Spinal cord (tissue), 10 donors: Measurements from ENCODE around the gene AGAP2. TPM values are rescaled to one million over a fixed set of nuclear protein-coding genes. Genes with fewer than 3 reads are reported as not detected.

Experiments
- DNase-seq, 6 donors: peaks; one replicate each; pipeline versions ENCODE4 v3.0.0 to v3.0.0-alpha.2; 2013 to 2015; ENCODE audit warnings: low spot score in 6 of 6, low read depth in 4 of 6
- H3K27ac ChIP-seq: one replicate; pipeline ENCODE4 v1.5.1; 2013; ENCODE audit warnings: low read depth, low read length, control low read depth
- H3K27me3 ChIP-seq: one replicate; pipeline ENCODE4 v1.6.1; 2013; ENCODE audit warnings: low read length; ENCODE audit not compliant: control insufficient read depth, insufficient read depth
- H3K36me3 ChIP-seq: one replicate; pipeline ENCODE4 v1.6.1; 2013; ENCODE audit warnings: low read length; ENCODE audit not compliant: control insufficient read depth, insufficient read depth
- H3K4me1 ChIP-seq: one replicate; pipeline ENCODE4 v1.6.1; 2013; ENCODE audit warnings: low read length; ENCODE audit not compliant: control insufficient read depth, insufficient read depth
- H3K4me3 ChIP-seq: one replicate; pipeline ENCODE4 v1.5.1; 2013; ENCODE audit warnings: low read depth, low read length, control low read depth
- H3K9me3 ChIP-seq: one replicate; pipeline ENCODE4 v1.6.1; 2013; ENCODE audit warnings: low read length; ENCODE audit not compliant: control insufficient read depth, insufficient read depth
- WGBS: methylation state at CpG from one replicate; pipeline ENCODE4 v1.1.5; 2013; ENCODE audit warnings: missing lambda C conversion rate; ENCODE audit not compliant: insufficient coverage; 5-methylcytosine and 5-hydroxymethylcytosine counted together
- polyA plus RNA-seq, 2 donors: library from polyadenylated mRNA; unstranded; fragments of 120-200 nt; gene quantifications; one replicate each; pipeline ENCODE4 v1.2.1, GENCODE V29; 2013; ENCODE audit not compliant: insufficient read length in 2 of 2
- total RNA-seq, 2 donors: library from RNA; depleted of rRNA in 1 of 2; stranded (reverse); fragments of 120-200 nt in 1 of 2; fragments of >200 nt in 1 of 2; gene quantifications; one replicate each; pipeline versions ENCODE4 v1.2.3 to v1.2.4, GENCODE V29; 2013 to 2014
- donor health status: healthy.

Gene AGAP2
- total and polyA plus RNA-seq, 4 donors = 13.0 to 120 (median 68.3) TPM

- Histone ChIP-seq H3K27me3 (no peaks in the 10 kb centered on the region), H3K27ac (no peak overlapping the region), H3K4me1 (peaks cover 23% of the 10 kb centered on the region), H3K9me3 (no peaks in the 10 kb centered on the region), H3K36me3 (peaks cover 32% of the 10 kb centered on the region), H3K4me3 (peak overlapping the region; percentile 46)
- DNase-seq = no peak
- 2% methylated on average over 19 of the region's 34 CpGs for WGBS
Measured at GRCh38 chr12:57755194-57755453, 16.6 kb upstream of the AGAP2 start.

DNA sequence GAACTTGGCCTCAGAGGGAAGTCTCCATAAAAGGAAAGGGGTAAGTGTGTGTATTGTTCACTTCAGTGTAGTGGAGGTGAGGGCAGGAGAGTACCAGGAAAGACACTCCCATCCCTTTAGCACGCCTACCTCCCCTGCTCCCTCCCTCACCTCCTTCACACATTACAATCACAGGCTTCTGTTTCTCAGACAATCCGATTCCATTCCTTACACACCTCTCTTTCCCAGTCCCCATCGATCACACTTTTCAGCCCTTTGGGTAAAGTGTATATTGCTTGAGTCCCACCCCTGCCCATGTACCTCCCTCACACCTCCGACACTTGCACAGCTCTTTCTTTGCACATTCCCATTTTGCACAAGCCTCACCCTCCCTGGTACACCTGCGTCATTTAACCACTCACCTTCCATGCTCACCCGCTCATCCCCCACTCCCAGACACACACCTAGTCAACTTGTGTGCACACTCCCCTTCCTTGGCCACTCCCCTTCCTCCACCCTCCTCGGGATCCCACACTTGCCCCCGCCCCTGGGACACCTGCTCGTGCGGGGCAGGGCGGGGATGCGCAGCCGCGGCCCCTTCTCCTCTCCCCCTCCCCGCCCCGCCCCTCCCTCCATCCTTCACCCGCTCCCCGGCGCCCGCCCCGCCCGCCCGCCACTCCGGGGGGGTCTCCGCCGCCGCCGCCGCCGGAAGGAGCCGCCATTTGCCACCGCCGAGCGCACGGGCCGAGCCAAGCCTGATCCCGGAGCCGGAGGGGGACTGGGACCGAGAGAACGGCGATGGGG is 16.1 kb upstream of the AGAP2 start, which contains the start of gene MARCHF9:
MARCHF9 (plus strand) TSS at position 693 of the 783 bp plus-strand sequence. CDS start 426 bp downstream, outside the sequence.
- DNase-seq = peak in 2 of 6 donors; percentile 82 to 94
- H3K27ac ChIP-seq = no peak within 1 kb of the TSS
- WGBS = under 1% methylated on average over 29 of the region's 41 CpGs

GRCh38 chr12:57753756-57754337 is 15.3 kb upstream of the AGAP2 start:
- no peak for DNase-seq
- WGBS = 14% methylated on average over 1 of the region's 1 CpG
- Histone ChIP-seq H3K9me3 (no peaks in the 10 kb centered on the region), H3K36me3 (peaks cover 39% of the 10 kb centered on the region), H3K4me3 (peak overlapping the region; percentile 46), H3K4me1 (peaks cover 23% of the 10 kb centered on the region), H3K27ac (no peak overlapping the region), H3K27me3 (no peaks in the 10 kb centered on the region)

More for the DNA sequence above, 16.1 kb upstream of the AGAP2 start, which contains the start of gene MARCHF9:
- H3K27me3 ChIP-seq = no peaks in the 10 kb centered on the region
- peaks cover 23% of the 10 kb centered on the region for H3K4me1 ChIP-seq
- peaks cover 36% of the 10 kb centered on the region for H3K36me3 ChIP-seq
- H3K9me3 ChIP-seq = no peaks in the 10 kb centered on the region
- peak within 1 kb of the TSS; percentile 46 for H3K4me3 ChIP-seq

DNA sequence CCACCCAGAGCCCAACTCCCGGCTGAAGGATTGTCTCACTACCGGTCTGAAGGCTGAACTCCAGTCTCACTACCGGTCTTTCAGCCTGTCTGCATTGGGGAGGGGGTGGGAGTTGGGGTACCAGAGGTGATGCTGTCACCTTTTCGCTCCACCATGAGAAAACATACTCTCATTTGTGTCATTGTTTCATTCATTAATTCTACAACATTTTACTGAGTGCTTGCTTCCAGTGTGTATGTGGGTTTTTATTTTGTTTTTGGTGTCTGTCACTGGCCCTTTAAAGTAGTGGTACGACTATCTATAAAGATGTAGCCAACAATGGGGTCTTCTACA is 14.1 kb upstream of the AGAP2 start:
- Histone ChIP-seq H3K27me3 (no peaks in the 10 kb centered on the region), H3K4me1 (peaks cover 23% of the 10 kb centered on the region), H3K27ac (peak overlapping the region; percentile 80), H3K9me3 (no peaks in the 10 kb centered on the region), H3K4me3 (peak overlapping the region; percentile 100), H3K36me3 (peaks cover 39% of the 10 kb centered on the region)
- WGBS = 0% methylated on average over 1 of the region's 5 CpGs
- no peak for DNase-seq

GRCh38 chr12:57751788-57752667 is 13.5 kb upstream of the AGAP2 start, which contains the start of gene CDK4:
Gene CDK4 (minus strand): TSS chr12:57752310. CDS start chr12:57751717, 593 bp downstream.
- Histone ChIP-seq H3K4me1 (peaks cover 23% of the 10 kb centered on the region), H3K9me3 (no peaks in the 10 kb centered on the region), H3K4me3 (peak within 1 kb of the TSS; percentile 100), H3K27ac (peak within 1 kb of the TSS; percentile 89), H3K27me3 (no peaks in the 10 kb centered on the region), H3K36me3 (peaks cover 40% of the 10 kb centered on the region)
- 0% methylated on average over 53 of the region's 58 CpGs for WGBS
- DNase-seq = peak; percentile 95 to 100 (median 98)

- Histone ChIP-seq H3K36me3 (peaks cover 41% of the 10 kb centered on the region), H3K27ac (peak overlapping the region; percentile 89), H3K27me3 (no peaks in the 10 kb centered on the region), H3K9me3 (no peaks in the 10 kb centered on the region), H3K4me3 (peak overlapping the region; percentile 100), H3K4me1 (peaks cover 19% of the 10 kb centered on the region)
- DNase-seq = no peak
- 16% methylated on average over 7 of the region's 8 CpGs for WGBS
Measured at GRCh38 chr12:57751432-57751787, 12.9 kb upstream of the AGAP2 start.

- H3K36me3 ChIP-seq = peaks cover 41% of the 10 kb centered on the region
- no peaks in the 10 kb centered on the region for H3K27me3 ChIP-seq
- H3K9me3 ChIP-seq = no peaks in the 10 kb centered on the region
- peak overlapping the region; percentile 100 for H3K4me3 ChIP-seq
- DNase-seq = no peak
- 87% methylated on average over 8 of the region's 15 CpGs for WGBS
- H3K27ac ChIP-seq = peak overlapping the region; percentile 89
- peaks cover 16% of the 10 kb centered on the region for H3K4me1 ChIP-seq
Measured at GRCh38 chr12:57750561-57751431, 12.3 kb upstream of the AGAP2 start.

GRCh38 chr12:57749061-57749460 is 10.5 kb upstream of the AGAP2 start:
- Histone ChIP-seq H3K27ac (no peak overlapping the region), H3K4me1 (peaks cover 24% of the 10 kb centered on the region), H3K27me3 (no peaks in the 10 kb centered on the region), H3K9me3 (no peaks in the 10 kb centered on the region), H3K36me3 (peaks cover 41% of the 10 kb centered on the region), H3K4me3 (no peak overlapping the region)
- no peak for DNase-seq
- 97% methylated on average over 5 of the region's 5 CpGs for WGBS

- Histone ChIP-seq H3K36me3 (peaks cover 41% of the 10 kb centered on the region), H3K4me3 (peak overlapping the region; percentile 98), H3K27ac (peak overlapping the region; percentile 99), H3K4me1 (peaks cover 19% of the 10 kb centered on the region), H3K9me3 (no peaks in the 10 kb centered on the region), H3K27me3 (peaks cover 6% of the 10 kb centered on the region)
- DNase-seq = no peak
- WGBS = 89% methylated on average over 1 of the region's 3 CpGs
Measured at GRCh38 chr12:57746025-57746424, 7.5 kb upstream of the AGAP2 start.
